PC-9 (cell line): ENCODE results near the gene SPATA16.

Experiments used
- CTCF ChIP-seq: fragments of 200-600 bp; sonication (generic); conservative IDR thresholded peaks from 2 replicates; pipeline ENCODE4 v1.6.1; 2017; ENCODE audit warnings: mixed run types, antibody characterized with exemption, mild to moderate bottlenecking, moderate library complexity
- EZH2 ChIP-seq: fragments of 200-600 bp; sonication (generic); IDR thresholded peaks from 2 replicates; pipeline ENCODE4 v1.8.0; 2017; ENCODE audit warnings: antibody characterized with exemption, low read depth

- TF ChIP-seq CTCF (no peak), EZH2 (no peak)
Measured at GRCh38 chr3:173030273-173030672, 110.8 kb downstream of the SPATA16 start.
